PFSK-1 (cell line): ENCODE data around the gene SRI.

Experiments used
- FOXP2 ChIP-seq: optimal IDR thresholded peaks from 2 replicates; pipeline ENCODE3; 2011; ENCODE audit warnings: borderline replicate concordance, control low read depth, inconsistent platforms; ENCODE audit not compliant: insufficient read depth; ENCODE audit errors: extremely low read length, extremely low read depth
- POLR2AphosphoS5 ChIP-seq: IDR thresholded peaks from 2 replicates; pipeline ENCODE4 v1.6.1; 2012; ENCODE audit warnings: low read depth, mild to moderate bottlenecking, control low read depth, low read length, moderate library complexity
- REST ChIP-seq, 2 experiments: IDR thresholded peaks; 2 replicates each; pipeline versions ENCODE4 v1.6.1 to v1.8.0; 2011 to 2012; ENCODE audit warnings: low read depth in 2 of 2, low read length in 2 of 2, control low read depth in 1 of 2, inconsistent platforms in 1 of 2, mild to moderate bottlenecking in 1 of 2, moderate library complexity in 1 of 2; ENCODE audit not compliant: insufficient read depth in 1 of 2
- SIN3A ChIP-seq: IDR thresholded peaks from 2 replicates; pipeline ENCODE4 v1.6.1; 2012; ENCODE audit warnings: mild to moderate bottlenecking, low read length, moderate library complexity, borderline replicate concordance; ENCODE audit not compliant: insufficient read depth
- TAF1 ChIP-seq: IDR thresholded peaks from 2 replicates; pipeline ENCODE4 v1.6.1; 2012; ENCODE audit warnings: low read length, control low read depth, borderline replicate concordance; ENCODE audit not compliant: insufficient read depth

GRCh38 chr7:88200261-88200660, 19.6 kb downstream of the SRI start:
- no peak for TF ChIP-seq FOXP2
- TF ChIP-seq TAF1, result no peak
- TF ChIP-seq POLR2AphosphoS5, result no peak
- no peak for TF ChIP-seq REST (IDR thresholded peaks at IDR 0.05; ENCODE audit: insufficient read depth in 1 of 2, low read depth in 2 of 2, low read length in 2 of 2)
- no peak for TF ChIP-seq SIN3A
